SK-N-SH treated with all-trans-retinoic acid at 6 μM for 48 hours (cell line): ENCODE data around the gene CEP44.

Experiments
- ATAC-seq: fragments of 200-7000 bp; cut with Tn5 transposase; 3 replicates; pipeline ENCODE4 v1.9.1; 2020; ENCODE audit warnings: mild to moderate bottlenecking, moderate library complexity
- BACH2 ChIP-seq: fragments of 250-450 bp; sonication (Bioruptor Pico); IDR thresholded peaks from 2 replicates; pipeline ENCODE4 v1.9.0; 2021; ENCODE audit warnings: mild to moderate bottlenecking, borderline replicate concordance
- CREB5 ChIP-seq: fragments of 250-450 bp; sonication (Bioruptor Pico); IDR thresholded peaks from 2 replicates; pipeline ENCODE4 v1.5.1; 2020; ENCODE audit warnings: low read depth, mild to moderate bottlenecking, moderate library complexity
- CSRNP3 ChIP-seq: fragments of 250-450 bp; sonication (Bioruptor Pico); IDR thresholded peaks from 2 replicates; pipeline ENCODE4 v1.5.1; 2021; ENCODE audit warnings: mild to moderate bottlenecking, moderate library complexity
- ESRRG ChIP-seq: fragments of 250-450 bp; sonication (Bioruptor Pico); IDR thresholded peaks from 2 replicates; pipeline ENCODE4 v1.6.1; 2021; ENCODE audit warnings: mild to moderate bottlenecking
- GLIS3 ChIP-seq: fragments of 250-450 bp; sonication (Bioruptor Pico); IDR thresholded peaks from 2 replicates; pipeline ENCODE4 v1.5.0; 2020; ENCODE audit warnings: mild to moderate bottlenecking, moderate library complexity
- ISL1 ChIP-seq: fragments of 250-450 bp; sonication (Bioruptor Pico); IDR thresholded peaks from 2 replicates; pipeline ENCODE4 v2.1.2; 2022; ENCODE audit warnings: mild to moderate bottlenecking, moderate library complexity
- OSR1 ChIP-seq: fragments of 250-450 bp; sonication (Bioruptor Pico); IDR thresholded peaks from 2 replicates; pipeline ENCODE4 v1.8.0; 2022; ENCODE audit warnings: moderate library complexity, mild to moderate bottlenecking, inconsistent platforms
- PATZ1 ChIP-seq: fragments of 250-450 bp; sonication (Bioruptor Pico); IDR thresholded peaks from 2 replicates; pipeline ENCODE4 v1.8.0; 2020; ENCODE audit warnings: mild to moderate bottlenecking, moderate library complexity, borderline replicate concordance
- POU6F1 ChIP-seq: fragments of 250-450 bp; sonication (Bioruptor Pico); IDR thresholded peaks from 2 replicates; pipeline ENCODE4 v1.8.0; 2021; ENCODE audit warnings: low read depth, mild to moderate bottlenecking, moderate library complexity, borderline replicate concordance
- PPARA ChIP-seq: fragments of 250-450 bp; sonication (Bioruptor Pico); IDR thresholded peaks from 2 replicates; pipeline ENCODE4 v1.5.0; 2020; ENCODE audit warnings: mild to moderate bottlenecking, borderline replicate concordance
- RARB ChIP-seq: fragments of 250-450 bp; sonication (Bioruptor Pico); IDR thresholded peaks from 2 replicates; pipeline ENCODE4 v1.8.0; 2021; ENCODE audit warnings: mild to moderate bottlenecking, moderate library complexity
- SNAI2 ChIP-seq: fragments of 250-450 bp; sonication (Bioruptor Pico); IDR thresholded peaks from 2 replicates; pipeline ENCODE4 v1.5.0; 2020; ENCODE audit warnings: mild to moderate bottlenecking, moderate library complexity
- TCF4 ChIP-seq: fragments of 250-450 bp; sonication (Bioruptor Pico); IDR thresholded peaks from 2 replicates; pipeline ENCODE4 v1.8.0; 2021; ENCODE audit warnings: mild to moderate bottlenecking, moderate library complexity, borderline replicate concordance
- TOX ChIP-seq: fragments of 250-450 bp; sonication (Bioruptor Pico); IDR thresholded peaks from 2 replicates; pipeline ENCODE4 v1.8.0; 2021; ENCODE audit warnings: mild to moderate bottlenecking, moderate library complexity, borderline replicate concordance
- TSHZ2 ChIP-seq: fragments of 250-450 bp; sonication (Bioruptor Pico); IDR thresholded peaks from 2 replicates; pipeline ENCODE4 v1.5.0; 2020; ENCODE audit warnings: mild to moderate bottlenecking, moderate library complexity
- ZC3H10 ChIP-seq: fragments of 250-450 bp; sonication (Bioruptor Pico); IDR thresholded peaks from 2 replicates; pipeline ENCODE4 v1.5.1; 2021; ENCODE audit warnings: mild to moderate bottlenecking, moderate library complexity
- ZFP3 ChIP-seq: fragments of 250-450 bp; sonication (Bioruptor Pico); IDR thresholded peaks from 2 replicates; pipeline ENCODE4 v1.5.0; 2020; ENCODE audit warnings: mild to moderate bottlenecking, moderate library complexity
- ZNF70 ChIP-seq: fragments of 450-650 bp; formaldehyde crosslinking; IDR thresholded peaks from 2 replicates; pipeline ENCODE4 v1.5.0; 2020; ENCODE audit warnings: mild to moderate bottlenecking, moderate library complexity
- ZNF8 ChIP-seq: fragments of 450-650 bp; formaldehyde crosslinking; IDR thresholded peaks from 2 replicates; pipeline ENCODE4 v1.5.0; 2020; ENCODE audit warnings: mild to moderate bottlenecking, moderate library complexity

CEP44 gene

GRCh38 chr4:174365018-174365587, 81.4 kb downstream of the CEP44 start:
- TF ChIP-seq ZNF70 (CRISPR knock-in tag) = no peak
- no peak for TF ChIP-seq PATZ1 (CRISPR knock-in tag)
- TF ChIP-seq OSR1 (CRISPR knock-in tag) = no peak
- TF ChIP-seq CREB5 = no peak
- TF ChIP-seq SNAI2 (CRISPR knock-in tag) = no peak
- no peak for TF ChIP-seq GLIS3 (CRISPR knock-in tag)
- TF ChIP-seq TSHZ2 (CRISPR knock-in tag) = no peak
- no peak for TF ChIP-seq ZFP3 (CRISPR knock-in tag)
- no peak for TF ChIP-seq TOX (CRISPR knock-in tag)
- no peak for TF ChIP-seq ESRRG (CRISPR knock-in tag)
- no peak for TF ChIP-seq RARB
- TF ChIP-seq CSRNP3 (CRISPR knock-in tag) = no peak
- TF ChIP-seq ISL1 = no peak
- ATAC-seq = no peak

GRCh38 chr4:174369985-174370384, 86.3 kb downstream of the CEP44 start:
- no peak for TF ChIP-seq TSHZ2 (CRISPR knock-in tag)
- no peak for TF ChIP-seq ISL1
- no peak for TF ChIP-seq OSR1 (CRISPR knock-in tag)
- no peak for TF ChIP-seq ZNF8 (CRISPR knock-in tag)
- no peak for TF ChIP-seq RARB
- no peak for TF ChIP-seq TCF4 (CRISPR knock-in tag)
- no peak for TF ChIP-seq BACH2 (CRISPR knock-in tag)
- TF ChIP-seq PPARA (CRISPR knock-in tag) = no peak
- TF ChIP-seq POU6F1 = no peak
- TF ChIP-seq GLIS3 (CRISPR knock-in tag) = no peak
- no peak for TF ChIP-seq SNAI2 (CRISPR knock-in tag)
- no peak for TF ChIP-seq TOX (CRISPR knock-in tag)
- no peak for TF ChIP-seq ZC3H10 (CRISPR knock-in tag)
- no peak for TF ChIP-seq ESRRG (CRISPR knock-in tag)
- no peak for ATAC-seq
